Gastroesophageal sphincter (tissue), 3 donors: ENCODE results near the gene TSPYL1.

Experiments used
- CTCF ChIP-seq, 4 experiments: fragments of 200-600 bp in 2 of 4; fragments of 450-650 bp in 2 of 4; sonication (generic) in 1 of 4; IDR thresholded peaks; one replicate each; pipeline ENCODE4 v1.5.1; 2017 to 2019; ENCODE audit warnings: antibody characterized with exemption in 4 of 4, mild to moderate bottlenecking in 2 of 4, moderate library complexity in 2 of 4
- EP300 ChIP-seq: sonication (generic); formaldehyde crosslinking; IDR thresholded peaks from one replicate; pipeline ENCODE4 v1.6.1; 2017; ENCODE audit warnings: antibody characterized with exemption, mild to moderate bottlenecking
- POLR2A ChIP-seq, 2 donors: fragments of 450-650 bp; IDR thresholded peaks; one replicate each; pipeline ENCODE4 v1.6.1; 2017; ENCODE audit warnings: antibody characterized with exemption in 2 of 2, mild to moderate bottlenecking in 2 of 2, moderate library complexity in 1 of 2
- POLR2AphosphoS5 ChIP-seq: sonication (generic); formaldehyde crosslinking; IDR thresholded peaks from one replicate; pipeline ENCODE4 v1.6.1; 2017; ENCODE audit warnings: antibody characterized with exemption

DNA sequence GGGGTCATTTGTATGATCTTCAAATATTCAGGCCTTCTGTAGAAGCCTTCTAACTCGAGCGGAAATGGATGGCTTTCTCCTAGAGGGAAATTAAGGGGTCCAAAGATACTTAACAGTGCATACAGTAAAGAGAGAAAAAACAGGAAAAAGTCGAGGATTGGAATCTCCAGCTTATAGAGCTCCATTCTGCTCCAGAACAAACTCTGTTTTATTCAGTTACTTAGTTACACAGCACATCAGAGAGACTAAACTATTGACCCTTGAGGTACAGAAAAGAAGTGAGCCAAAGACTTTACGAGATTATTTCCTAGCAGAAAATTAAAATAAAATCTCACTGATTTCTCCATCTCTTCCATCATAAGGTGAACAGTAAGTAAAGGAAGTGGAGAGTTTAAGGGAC, 47.3 kb upstream of the TSPYL1 start:
- no peak for TF ChIP-seq CTCF (IDR thresholded peaks at IDR 0.05)
- TF ChIP-seq POLR2AphosphoS5, result no peak
- TF ChIP-seq POLR2A (IDR thresholded peaks at IDR 0.05), result no peak
- no peak for TF ChIP-seq EP300
